Mesothelial cell of epicardium (in vitro differentiated cells): ENCODE measurements around the gene ZNF358. TPM values are rescaled to one million over a fixed set of nuclear protein-coding genes. Genes with fewer than 3 reads are reported as not detected.

Experiments
- DNase-seq, 2 experiments: peaks; one replicate each; pipeline ENCODE4 v3.0.0; 2021; ENCODE audit warnings: low spot score in 2 of 2; ENCODE audit not compliant: unreplicated experiment in 2 of 2
- H3K27ac Mint-ChIP-seq: 2 replicates; pipeline ENCODE4 v1.8.0; 2021; ENCODE audit warnings: mixed read lengths
- H3K27me3 Mint-ChIP-seq: 2 replicates; pipeline ENCODE4 v1.8.0; 2021; ENCODE audit warnings: low read depth, mixed read lengths
- H3K36me3 Mint-ChIP-seq: 2 replicates; pipeline ENCODE4 v1.8.0; 2021; ENCODE audit warnings: mixed read lengths
- H3K4me1 Mint-ChIP-seq: 2 replicates; pipeline ENCODE4 v1.8.0; 2021; ENCODE audit warnings: mixed read lengths
- H3K4me3 Mint-ChIP-seq: 2 replicates; pipeline ENCODE4 v1.8.0; 2021; ENCODE audit warnings: mild to moderate bottlenecking, moderate library complexity, mixed read lengths
- H3K9me3 Mint-ChIP-seq: 2 replicates; pipeline ENCODE4 v1.8.0; 2021; ENCODE audit warnings: mixed read lengths
- total RNA-seq: library from RNA; stranded (reverse); gene quantifications from 3 replicates; pipeline ENCODE4 v1.2.1, GENCODE V29; 2021
- TF ChIP-seq, protein P1 (sequence below): fragments of 200-600 bp; sonication (generic); IDR thresholded peaks from one replicate; pipeline ENCODE4 v1.5.0; 2021; ENCODE audit warnings: antibody characterized with exemption; ENCODE audit not compliant: unreplicated experiment

The ZNF358 gene
- total RNA-seq, 1 donor from 2014 or later, result 67.5 TPM

DNA sequence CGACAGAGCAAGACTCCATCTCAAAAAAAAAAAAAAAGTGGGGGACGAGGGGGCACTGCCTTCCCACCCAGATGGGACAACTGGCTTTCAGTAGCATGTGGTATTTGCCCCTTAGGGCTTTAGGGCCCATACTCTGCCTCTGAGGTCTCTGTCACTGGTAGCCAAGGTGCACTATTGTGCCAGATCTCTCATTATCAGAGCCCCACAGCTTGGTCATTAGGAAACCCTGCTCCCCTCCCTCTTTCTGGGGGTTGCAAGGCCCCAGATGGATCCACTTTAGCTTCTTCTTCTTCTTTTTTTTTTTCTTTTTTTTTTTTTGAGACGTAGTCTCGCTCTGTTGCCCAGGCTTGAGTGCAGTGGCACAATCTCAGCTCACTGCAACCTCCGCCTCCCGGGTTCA is 11.2 kb upstream of the ZNF358 start:
- TF ChIP-seq, protein P1, sequence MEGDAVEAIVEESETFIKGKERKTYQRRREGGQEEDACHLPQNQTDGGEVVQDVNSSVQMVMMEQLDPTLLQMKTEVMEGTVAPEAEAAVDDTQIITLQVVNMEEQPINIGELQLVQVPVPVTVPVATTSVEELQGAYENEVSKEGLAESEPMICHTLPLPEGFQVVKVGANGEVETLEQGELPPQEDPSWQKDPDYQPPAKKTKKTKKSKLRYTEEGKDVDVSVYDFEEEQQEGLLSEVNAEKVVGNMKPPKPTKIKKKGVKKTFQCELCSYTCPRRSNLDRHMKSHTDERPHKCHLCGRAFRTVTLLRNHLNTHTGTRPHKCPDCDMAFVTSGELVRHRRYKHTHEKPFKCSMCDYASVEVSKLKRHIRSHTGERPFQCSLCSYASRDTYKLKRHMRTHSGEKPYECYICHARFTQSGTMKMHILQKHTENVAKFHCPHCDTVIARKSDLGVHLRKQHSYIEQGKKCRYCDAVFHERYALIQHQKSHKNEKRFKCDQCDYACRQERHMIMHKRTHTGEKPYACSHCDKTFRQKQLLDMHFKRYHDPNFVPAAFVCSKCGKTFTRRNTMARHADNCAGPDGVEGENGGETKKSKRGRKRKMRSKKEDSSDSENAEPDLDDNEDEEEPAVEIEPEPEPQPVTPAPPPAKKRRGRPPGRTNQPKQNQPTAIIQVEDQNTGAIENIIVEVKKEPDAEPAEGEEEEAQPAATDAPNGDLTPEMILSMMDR, result no peak
- Mint-ChIP-seq H3K4me3 (no peak overlapping the region), H3K4me1 (no peaks in the 10 kb centered on the region)

DNA sequence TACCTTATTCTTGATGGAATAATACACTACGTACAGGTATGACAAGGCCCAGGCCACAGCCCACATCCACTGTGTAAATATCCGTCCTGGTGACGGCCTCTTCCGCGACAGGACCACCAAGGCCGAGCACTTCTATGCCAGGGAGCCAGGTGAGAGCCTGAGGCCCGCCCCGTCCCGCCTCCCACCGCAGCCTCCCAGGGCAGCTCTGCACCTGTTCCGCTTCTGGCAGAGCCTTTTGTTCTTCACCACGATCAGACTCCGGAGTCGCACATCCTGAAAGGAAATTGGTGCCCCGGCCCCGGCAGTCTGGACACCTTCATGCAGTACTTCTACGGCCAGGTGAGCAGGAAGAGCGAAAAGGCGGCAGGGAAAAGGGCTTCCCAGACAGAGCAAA is 10.6 kb upstream of the ZNF358 start:
- no peaks in the 10 kb centered on the region for H3K4me1 Mint-ChIP-seq
- H3K4me3 Mint-ChIP-seq, result no peak overlapping the region
- no peak overlapping the region for H3K27ac Mint-ChIP-seq
- no peaks in the 10 kb centered on the region for H3K9me3 Mint-ChIP-seq
- no peak for DNase-seq
- H3K36me3 Mint-ChIP-seq, result no peaks in the 10 kb centered on the region
- H3K27me3 Mint-ChIP-seq, result peaks cover 12% of the 10 kb centered on the region
- TF ChIP-seq, protein P1, result no peak

More for the DNA sequence above, 11.2 kb upstream of the ZNF358 start:
- no peak for DNase-seq
- H3K27ac Mint-ChIP-seq, result no peak overlapping the region
- H3K27me3 Mint-ChIP-seq, result peaks cover 14% of the 10 kb centered on the region
- no peaks in the 10 kb centered on the region for H3K9me3 Mint-ChIP-seq
- no peaks in the 10 kb centered on the region for H3K36me3 Mint-ChIP-seq

DNA sequence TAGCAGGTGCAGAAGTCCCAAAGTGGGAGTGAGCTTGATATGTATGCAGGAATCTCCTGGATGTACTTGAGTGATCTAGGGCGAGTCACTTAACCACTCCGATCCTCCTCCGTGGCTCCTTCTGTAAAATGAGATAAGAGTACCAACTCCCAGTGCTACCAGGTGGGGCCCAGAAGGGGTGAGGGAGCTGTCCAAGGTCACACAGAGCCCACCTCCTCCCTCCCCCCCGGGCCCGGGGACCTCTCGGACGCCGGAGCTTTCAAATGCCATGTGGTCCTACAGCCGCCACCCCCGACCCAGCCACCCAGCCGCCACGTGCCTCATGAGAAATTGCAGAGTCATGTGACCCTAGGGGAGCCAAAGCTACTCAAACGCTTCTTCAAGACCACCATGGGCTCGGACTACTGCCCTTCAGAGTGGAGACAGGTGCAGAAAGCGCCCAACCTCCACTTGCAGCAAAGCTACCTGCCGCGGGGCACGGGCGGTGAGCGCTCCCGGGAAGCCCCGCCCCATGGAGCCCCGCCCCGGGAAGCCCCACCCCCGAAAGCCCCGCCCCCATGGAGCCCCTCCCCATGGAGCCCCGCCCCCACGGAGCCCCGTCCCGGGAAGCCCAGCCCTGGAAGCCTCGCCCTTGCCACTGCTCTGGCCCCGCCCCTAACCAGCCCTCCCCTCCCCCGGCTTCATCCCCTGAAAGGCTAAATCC is 10.1 kb upstream of the ZNF358 start:
- no peak overlapping the region for H3K27ac Mint-ChIP-seq
- H3K27me3 Mint-ChIP-seq, result peaks cover 11% of the 10 kb centered on the region
- TF ChIP-seq, protein P1, result no peak
- H3K36me3 Mint-ChIP-seq, result no peaks in the 10 kb centered on the region
- DNase-seq, result no peak
- no peaks in the 10 kb centered on the region for H3K9me3 Mint-ChIP-seq
- no peaks in the 10 kb centered on the region for H3K4me1 Mint-ChIP-seq
- peak overlapping the region; percentile 8 for H3K4me3 Mint-ChIP-seq

DNA sequence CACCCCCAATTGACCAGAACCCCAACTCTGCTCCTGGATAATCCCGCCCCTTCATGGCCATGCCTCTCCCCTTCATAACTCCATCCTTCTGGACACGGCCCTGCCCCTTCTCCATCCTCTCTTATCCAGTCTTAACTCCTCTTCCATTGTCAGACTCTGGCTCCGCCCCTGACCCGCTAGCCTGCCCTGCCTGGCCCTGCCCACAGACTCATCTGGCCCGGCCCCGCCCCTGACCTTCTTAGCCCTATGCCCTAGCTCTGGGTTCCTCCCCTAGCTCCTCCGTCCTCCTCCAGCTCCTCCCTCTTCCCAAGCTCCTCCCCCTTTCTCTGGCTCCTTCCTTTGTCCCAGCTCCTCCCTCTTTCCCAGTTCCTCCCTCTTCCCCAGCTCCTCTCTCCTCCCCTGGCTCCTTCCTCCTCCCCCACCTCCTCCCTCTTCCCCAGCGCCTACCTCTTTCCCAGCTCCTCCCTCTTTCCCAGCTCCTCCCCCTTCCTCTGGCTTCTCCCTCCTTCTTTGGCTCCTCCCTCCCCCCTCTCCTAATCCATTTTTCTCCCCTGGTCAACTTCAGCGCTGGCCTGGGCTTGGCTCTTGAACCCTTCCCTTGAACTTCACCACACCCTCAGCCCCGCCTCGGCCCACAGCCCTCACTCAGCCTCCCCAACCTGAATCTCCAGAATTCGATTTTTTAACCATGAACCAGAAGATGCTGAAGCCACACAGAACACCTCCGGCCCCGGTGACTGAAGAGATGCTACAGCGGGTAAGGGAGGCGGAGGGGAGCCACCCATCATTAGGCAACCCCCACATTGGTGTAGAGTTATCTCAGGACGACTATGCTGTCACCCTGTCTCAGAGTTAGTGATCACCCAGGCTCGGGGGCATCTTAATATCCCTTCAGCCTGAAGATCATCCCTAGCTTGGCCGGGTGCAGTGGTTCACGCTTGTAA is 9.2 kb upstream of the ZNF358 start:
- Mint-ChIP-seq H3K36me3 (no peaks in the 10 kb centered on the region), H3K9me3 (no peaks in the 10 kb centered on the region), H3K27me3 (peaks cover 6% of the 10 kb centered on the region), H3K4me1 (no peaks in the 10 kb centered on the region), H3K4me3 (no peak overlapping the region), H3K27ac (no peak overlapping the region)
- DNase-seq, result no peak
- TF ChIP-seq, protein P1, result no peak

DNA sequence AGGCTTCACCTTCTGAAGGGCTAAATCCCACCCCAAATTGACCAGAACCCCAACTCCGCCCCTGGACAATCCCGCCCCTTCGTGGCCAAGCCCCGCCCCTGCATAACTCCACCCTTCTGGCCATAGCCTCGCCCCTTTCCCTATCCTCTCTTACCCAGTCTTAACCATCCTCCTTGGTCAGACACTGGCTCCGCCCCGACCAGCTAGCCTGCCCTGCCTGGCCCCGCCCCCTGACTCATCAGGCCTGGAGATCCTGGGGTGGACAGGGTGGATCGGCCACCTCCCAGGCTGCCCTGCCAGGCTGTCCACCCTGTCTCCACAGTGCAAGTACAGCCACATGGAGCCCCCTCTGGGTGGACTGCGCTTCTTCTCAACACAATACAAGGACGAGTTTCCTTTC is 8.0 kb upstream of the ZNF358 start:
- no peak overlapping the region for H3K27ac Mint-ChIP-seq
- no peaks in the 10 kb centered on the region for H3K9me3 Mint-ChIP-seq
- no peak overlapping the region for H3K4me3 Mint-ChIP-seq
- TF ChIP-seq, protein P1, result no peak
- peaks cover 5% of the 10 kb centered on the region for H3K4me1 Mint-ChIP-seq
- H3K36me3 Mint-ChIP-seq, result no peaks in the 10 kb centered on the region
- peaks cover 1% of the 10 kb centered on the region for H3K27me3 Mint-ChIP-seq
- no peak for DNase-seq
